HG02870 (cell line): ENCODE data around the gene FBXW11.
"Not testable (repeated sequence)": the region's sequence is repeated elsewhere in the genome, so short reads cannot be mapped to it uniquely, and the experiment has no call there.

Experiments
- ATAC-seq: cut with Tn5 transposase; IDR thresholded peaks from one replicate; pipeline ENCODE4 v1.9.1; 2021; ENCODE audit warnings: mild to moderate bottlenecking, moderate library complexity; ENCODE audit not compliant: unreplicated experiment

The FBXW11 gene

DNA sequence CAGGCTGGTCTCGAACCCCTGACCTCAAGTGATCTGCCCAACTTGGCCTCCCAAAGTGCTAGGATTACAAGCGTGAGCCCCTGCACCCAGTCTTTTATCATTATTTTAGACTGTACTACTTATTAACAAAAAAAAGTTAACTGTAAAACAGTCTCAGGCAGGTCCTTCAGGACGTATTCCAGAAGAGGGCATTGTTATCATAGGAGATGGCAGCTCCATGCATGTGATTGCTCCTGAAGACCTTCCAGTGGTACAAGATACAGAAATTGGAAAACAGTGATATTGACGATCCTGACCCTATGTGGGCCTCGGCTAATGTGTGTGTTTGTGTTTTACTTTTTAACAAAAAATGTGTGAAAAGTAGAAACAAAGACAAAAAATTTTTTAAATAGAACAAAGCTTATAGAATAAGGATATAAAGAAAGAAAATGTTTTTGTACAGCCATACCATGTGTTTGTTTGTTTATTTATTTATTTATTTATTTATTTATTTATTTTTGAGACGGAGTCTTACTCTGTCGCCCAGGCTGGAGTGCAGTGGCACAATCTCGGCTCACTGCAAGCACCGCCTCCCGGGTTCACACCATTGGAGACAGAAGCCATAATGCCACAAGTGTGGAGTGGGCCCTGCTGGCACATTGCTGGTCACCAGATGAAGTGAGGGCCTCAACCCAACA, 13.8 kb upstream of the FBXW11 start:
- ATAC-seq, result not testable (repeated sequence)

DNA sequence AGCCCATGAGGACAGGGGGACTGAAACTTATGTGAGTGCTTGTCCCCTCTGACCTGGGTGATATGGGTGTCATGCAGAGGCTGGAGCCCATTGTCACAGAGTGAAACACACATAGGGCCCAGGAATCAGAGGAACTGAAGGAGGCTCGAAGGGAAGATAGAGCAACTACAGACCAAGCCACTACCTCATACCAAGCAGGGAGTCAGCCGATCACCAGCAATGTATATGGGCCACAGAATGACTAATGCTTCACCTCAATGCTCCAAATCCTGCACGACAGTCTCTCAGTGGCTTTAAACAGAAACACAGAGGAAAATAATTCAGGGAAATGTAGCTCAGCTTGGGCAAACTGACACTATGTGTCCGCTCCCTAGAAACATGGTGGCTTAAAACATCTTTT, 8.9 kb upstream of the FBXW11 start:
- ATAC-seq, result no peak

DNA sequence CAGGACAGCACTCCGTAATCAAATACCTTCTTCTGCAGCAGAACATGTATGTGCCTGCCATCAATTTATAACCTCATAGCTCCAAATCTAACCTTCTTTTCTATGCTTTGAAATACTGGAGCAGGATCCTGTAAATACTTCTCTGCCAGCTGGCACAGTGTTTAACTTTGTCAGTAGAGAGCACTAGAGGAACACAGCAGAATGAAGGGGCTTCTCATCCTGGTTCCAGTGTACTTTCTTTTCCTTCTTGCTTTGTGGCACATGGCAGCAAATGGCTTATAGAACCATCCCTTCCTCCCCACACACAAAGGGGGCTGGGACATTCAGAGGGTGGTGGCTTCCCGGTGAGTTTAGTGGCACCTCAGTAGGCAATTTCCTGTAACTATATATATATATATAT, 3.8 kb upstream of the FBXW11 start:
- ATAC-seq, result no peak

DNA sequence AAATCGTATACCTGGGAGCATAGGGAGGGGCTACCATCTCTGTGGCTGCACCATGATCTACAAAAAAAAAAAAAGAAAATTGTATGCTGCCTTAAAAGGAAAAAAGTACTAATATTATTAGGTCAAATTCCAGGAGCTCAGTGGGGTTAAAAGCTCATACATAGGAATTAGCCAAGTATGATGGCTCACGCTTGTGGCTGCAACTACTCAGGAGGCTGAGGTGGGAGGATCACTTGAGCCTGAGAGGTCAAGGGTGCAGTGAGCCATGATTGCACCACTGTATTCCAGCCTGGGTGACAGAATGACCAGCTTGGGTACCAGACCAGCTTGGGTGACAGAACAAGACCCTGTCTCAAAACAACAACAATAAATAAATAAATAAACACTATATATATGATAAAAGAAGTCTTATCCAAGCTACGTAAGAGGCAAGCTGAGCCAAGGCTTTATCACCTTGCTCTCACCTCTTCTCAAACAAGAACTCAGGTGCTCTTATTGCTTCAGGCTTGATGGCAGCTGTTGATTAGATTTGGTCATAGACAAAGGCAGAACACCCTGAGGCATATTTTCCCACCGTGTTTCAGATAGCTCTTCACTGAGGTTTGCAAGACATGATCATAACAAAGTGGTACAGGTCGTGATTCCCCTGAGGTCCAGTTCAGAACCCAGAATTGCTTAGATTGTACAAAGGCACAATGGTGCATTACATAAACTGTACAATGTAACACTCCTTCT, 3.3 kb upstream of the FBXW11 start:
- ATAC-seq, result no peak

DNA sequence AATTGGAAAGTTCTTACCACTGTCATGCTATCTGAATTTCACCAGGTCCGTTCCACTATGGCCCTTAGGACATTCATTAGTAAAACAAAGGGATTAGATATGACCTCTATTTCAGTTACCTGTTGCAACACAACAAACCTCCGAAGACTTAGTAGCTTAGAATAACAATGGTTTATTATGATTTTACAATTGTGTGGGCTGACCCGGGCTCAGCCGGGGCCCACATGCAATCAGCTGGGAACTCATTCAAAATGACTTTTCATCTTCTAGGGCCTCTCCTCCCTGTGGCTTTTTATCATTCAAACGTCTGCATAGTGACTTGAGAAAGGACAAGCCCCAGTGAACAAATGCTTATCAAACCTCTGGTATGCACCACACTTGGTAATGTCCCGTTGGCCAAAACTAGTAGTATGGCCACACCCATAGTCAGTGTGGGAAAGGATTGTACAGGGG, 2.3 kb upstream of the FBXW11 start:
- ATAC-seq, result no peak

DNA sequence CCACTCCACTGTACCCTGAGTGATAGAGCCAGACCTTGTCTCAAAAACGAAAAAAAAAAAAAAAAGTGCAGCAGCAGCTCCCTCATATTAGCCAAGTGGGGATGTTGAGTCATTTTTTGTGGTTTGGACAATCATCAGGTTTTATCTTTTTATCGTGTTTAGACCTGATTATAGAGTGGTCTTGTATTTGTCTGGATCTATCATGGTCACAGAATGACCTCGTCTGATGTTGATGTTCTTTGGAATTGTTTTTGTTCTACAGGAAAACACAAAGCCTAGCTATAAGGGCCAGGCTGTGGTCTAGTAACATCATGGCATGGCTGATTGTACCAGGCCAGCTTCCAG, 1.6 kb upstream of the FBXW11 start:
- ATAC-seq, result no peak

DNA sequence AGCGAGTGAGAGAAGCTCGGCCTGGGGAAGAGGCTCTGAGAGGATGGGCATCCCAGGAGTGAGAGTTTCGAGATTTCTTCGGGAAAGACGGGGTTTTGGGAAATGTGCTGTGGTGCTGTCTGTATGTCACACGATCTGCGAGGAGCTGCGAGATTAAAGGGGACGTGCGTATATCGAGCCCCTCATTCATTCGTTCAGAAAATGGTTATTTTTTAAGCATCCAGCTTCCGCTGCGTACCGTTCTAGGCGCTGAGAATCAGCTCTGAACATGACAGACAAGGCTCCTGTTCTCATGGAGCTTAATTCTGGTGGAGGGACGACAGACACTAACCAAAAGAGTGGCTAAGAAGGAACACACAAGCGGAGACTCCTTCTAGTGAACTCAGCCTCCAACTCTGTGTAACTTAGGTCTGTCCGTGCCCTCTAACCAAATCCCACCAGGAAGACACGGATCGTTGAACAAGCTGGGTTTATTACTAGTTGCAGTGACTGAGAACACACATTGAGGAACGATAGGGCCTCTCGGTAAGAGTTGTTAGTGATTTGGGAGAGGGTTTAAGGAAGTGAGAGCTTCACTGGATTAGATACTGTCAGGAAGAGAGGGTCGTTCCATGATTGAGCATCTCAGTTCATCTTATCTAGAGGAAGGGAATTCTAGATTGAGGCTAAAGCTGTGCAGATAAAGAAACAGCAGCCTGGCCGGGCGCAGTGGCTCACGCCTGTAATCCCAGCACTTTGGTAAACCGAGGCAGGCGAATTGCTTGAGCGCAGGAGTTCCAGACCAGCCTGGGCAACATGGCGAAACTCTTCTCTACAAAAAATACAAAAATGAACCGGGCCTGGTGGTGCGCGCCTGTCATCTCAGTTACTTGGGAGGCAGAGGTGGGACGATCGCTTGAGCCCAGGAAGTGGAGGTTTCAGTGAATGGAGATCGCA, 1.0 kb upstream of the FBXW11 start:
- no peak for ATAC-seq

DNA sequence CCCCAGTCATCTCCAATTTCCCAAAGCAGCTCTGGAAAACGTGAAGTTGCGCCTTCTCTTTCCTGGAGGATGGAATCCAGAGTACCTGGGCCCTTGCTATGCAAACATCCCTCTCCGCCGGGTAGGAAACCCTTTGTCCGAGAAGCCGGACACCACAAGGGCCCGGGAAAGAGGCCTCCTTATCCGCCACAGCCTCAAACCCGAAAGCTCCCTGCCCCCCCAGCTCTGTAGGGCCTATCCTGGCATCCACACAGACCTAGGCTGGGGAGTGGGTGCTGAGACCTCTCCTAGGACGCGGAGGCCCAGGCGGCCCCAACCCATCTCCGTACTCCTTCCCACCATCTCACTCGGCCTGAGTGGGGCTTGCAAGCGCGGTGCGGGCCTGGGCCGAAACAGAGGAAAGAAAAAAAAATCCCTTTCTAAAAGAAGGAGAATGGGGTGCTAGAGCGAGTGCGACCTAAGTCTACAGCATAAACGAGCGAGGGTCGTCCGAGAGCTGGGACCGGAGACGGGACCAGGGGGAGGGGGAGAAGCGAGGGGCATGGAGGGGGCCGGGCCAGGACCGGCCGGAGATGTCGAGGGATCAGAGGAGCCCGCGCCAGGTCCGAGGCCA, 624 bp downstream of the FBXW11 start:
- no peak for ATAC-seq

DNA sequence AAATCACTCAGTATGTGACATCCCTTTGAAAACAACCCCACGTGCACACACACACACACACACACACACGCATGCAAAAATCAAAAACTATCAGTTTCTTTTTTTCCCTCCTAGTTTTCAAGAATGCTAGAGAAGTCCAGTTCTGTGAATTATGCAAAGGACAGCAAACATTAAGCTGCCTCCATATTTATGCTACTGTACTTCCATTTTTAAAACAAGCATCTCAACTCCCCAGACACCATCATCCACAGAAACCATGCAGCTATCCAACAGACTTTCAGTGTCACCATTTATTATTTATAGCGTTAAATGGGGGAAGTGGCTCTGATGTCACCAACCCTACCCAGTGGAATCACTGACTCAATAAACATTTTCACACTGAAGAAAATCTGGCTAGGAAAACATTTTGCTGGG, 1.6 kb downstream of the FBXW11 start:
- ATAC-seq, result no peak

DNA sequence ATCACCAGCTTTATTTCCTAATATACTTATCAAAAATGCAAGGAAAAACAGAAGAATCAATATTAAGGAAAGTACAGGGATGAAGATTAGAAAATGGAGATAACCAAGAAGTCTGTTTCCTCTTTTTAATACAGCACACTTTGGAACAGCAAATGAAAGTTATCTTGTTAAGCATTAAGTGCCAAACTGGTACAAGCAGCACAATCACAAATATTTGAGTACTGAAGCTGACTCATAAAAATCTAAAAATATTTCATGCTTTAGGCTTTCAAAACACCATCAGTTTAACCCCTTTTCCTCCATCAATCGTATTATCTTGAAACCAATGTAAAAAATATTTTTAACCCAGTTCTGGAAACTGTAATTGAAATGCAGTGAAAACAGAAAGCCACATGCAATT, 2.7 kb downstream of the FBXW11 start:
- ATAC-seq, result no peak

DNA sequence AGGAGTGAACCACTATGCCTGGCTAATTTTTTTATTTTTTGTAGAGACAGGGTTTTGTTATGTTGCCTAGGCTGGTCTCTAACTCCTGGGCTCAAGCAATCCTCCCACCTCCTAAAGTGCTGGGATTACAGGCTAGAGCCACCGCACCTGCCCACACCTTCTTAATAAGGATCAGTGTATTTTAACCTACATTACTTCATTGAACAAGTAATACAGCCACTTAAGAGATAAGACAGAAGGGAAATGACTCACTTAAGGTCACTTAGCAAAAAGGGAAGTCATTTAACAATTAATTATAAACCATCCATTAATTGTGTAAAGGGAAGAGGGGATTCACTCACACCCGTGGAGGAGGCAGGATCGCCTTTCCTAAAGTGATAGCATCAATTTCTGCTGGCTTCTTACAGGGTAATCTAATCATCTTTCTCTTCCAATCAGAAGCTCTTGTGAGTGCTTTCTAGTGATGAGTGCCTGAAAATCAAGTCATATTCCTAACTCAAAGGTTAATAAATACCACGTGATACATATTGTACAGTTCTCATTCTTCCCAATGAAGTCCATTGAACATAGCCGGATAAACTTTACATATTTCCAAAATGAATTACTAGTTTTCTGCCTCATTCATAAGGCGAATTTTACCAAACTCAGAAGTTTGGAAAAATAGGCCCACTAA, 3.5 kb downstream of the FBXW11 start:
- no peak for ATAC-seq

DNA sequence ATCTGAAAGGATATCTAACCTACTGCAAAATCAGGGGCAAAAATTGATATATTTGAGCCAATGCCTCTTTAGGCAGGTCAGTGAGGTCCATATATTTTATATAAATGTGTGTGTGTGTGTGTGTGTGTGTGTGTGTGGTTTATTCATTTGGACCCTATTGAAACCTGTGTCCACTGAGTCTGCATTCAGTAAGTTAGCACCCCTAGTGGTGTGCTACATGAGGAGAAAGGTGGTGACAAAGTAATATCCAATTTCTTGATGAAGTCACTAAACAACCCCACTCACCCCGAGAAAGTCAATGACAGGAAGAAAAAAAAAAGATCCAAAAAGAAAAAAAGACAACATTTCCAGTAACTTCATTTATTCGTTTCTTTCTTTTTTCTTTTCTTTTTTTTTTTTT, 4.1 kb downstream of the FBXW11 start:
- no peak for ATAC-seq

DNA sequence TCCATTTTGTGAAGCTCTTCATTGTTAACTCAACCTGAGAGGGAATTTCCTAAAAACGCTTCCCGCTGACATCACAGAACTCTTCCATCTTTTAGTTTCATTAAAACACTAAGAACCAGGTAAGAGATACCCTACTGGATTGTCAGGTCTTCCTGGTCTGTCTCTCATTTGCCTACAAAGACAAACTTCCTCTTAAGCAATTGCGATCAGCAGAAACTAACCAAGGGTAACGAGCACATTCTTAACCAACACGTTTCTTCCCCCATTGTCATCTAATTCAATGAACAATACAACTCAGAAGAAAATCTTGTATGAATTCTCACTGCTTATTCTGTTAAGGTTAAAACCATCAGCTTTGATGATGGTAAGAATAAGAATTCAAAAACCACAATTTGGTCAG, 6.6 kb downstream of the FBXW11 start:
- ATAC-seq, result peak; percentile 53

DNA sequence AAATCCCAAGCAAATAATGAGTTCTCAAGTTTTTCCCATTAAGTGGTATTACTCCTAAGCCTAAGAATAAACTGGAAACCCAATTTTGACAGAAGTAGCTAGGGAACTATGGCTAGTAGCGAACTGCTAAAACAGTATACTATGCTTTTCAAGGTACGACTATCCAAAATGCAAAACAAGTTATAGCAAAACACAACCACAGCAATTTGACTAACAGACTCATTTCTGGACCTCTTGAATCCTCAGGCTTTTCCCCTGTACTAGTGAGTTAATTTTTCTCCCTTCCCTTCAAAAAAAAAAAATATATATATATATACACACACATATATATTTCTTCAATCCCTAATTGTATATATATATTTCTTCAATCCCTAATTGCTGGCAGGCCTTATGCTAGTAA, 7.3 kb downstream of the FBXW11 start:
- ATAC-seq, result no peak

DNA sequence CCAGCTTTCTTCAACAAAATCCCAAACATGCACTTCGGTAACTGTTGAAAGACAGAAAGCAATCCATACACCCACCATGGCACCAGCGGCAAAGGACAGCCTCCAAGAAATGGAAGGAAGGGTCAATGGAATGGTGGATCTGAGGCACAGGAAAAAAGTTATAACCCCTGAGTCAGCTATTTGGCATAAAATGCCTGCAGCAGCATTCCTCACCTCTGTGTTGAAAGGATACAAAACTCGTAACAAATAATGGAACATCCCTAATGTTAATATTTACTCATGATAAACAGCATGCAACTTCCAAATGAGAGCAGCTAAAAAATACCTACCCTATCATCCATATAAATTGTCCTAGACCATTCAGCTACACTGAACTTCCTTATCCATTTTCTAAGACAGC, 9.4 kb downstream of the FBXW11 start:
- no peak for ATAC-seq

DNA sequence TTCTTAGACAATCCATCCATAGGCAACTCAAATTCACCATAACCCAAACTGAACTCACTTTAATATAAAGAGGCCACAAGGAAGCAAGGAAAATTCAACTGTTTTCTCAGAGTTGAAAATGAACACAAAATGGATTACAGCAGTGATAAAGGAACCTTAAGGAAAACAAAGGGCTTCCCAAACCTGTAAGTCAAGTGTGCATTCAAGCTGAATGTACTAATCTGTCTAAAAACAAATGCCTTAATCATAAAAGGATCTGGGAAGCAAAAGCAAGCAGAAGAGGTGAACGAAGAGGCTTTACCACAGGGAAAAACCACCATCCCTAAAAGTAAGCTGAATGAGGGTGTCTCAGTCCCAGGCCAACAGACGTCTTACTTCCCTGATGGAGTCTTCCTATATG, 13.6 kb downstream of the FBXW11 start:
- no peak for ATAC-seq

DNA sequence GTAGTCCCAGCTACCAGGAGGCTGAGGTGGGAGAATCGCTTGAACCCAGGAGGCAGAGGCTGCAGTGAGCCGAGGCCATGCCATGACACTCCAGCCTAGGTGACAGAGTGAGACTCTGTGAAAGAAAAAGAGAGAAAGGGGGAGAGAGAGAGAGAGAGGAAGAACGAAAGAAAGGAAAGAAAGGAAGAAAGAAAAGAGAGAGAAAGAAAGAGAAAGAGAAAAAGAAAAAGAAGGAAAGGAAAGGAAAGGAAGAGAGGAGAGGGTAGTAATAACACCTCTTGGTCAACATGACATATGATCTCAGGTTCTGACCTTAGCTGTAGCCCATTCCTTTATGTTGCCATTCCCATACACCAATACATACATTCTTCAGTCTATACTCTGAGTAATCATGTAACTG, 14.1 kb downstream of the FBXW11 start:
- ATAC-seq, result no peak

DNA sequence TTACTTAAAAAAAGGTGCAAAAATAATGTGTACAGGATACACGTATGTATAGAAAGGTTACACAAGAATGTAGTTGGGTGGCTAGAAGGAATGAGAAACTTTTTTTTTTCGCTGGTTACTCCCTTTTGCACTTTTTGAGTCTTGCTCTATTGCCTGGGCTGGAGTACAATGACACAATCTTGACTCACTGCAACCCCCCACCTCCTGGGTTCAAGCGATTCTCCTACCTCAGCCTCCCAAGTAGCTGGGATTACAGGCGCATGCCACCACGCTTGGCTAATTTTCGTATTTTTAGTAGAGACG, 15.8 kb downstream of the FBXW11 start:
- no peak for ATAC-seq

DNA sequence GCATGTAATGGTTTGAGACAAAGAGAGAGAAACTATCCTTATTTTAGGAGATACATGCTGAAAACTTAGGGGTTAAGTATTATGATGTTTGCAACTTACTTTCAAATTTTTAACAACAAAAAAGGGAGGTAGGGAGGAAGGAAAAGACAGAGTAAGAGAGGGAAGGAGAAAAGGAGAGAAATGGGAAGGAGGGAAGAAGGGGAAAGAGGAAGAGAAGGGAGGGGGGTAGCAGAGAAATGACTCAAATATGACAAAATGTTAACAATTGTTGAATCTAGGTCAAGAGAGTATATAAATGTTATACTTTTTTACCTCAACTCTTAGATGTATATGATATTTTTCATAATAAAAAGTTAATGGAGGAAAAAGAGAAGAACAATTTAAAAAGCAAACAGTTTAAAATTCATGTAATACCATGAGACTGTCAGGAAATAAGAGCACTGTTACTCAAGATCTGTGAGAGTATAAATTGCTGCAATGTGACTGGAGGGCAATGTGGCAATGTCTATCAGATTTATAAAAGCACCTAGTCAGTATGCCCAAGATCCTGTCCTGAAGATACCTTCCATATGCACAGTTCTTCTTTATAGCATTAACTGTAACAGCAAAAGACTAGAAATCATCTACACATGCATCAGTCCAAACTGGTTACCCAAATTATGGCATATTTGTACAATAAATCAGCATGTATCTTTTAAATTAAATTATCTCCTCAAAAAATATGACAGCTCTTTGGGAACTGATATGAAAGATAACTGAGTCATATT, 16.3 kb downstream of the FBXW11 start:
- ATAC-seq, result no peak

DNA sequence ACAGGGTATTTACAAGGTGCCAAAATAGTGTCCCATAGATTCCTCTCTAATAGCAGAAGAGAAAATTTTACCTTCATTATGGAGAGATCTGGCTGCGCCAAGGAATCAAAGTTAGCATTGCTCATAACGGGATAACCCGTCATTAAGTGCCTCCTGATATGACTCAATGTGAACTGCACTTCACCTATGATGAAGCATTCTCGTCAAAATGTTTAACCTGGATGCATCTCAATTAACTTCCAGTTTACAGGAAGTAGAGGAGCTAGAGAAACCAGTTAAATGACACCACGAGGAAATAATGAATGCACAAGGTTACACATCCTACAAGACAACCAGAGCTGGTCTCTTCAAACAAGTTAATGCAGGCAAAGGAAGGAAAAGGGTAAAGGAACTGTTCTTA, 17.2 kb downstream of the FBXW11 start:
- ATAC-seq, result peak; percentile 59
